Lower leg skin (tissue), 4 donors: ENCODE results near the gene MBOAT7. TPM values are rescaled to one million over a fixed set of nuclear protein-coding genes. Genes with fewer than 3 reads are reported as not detected.
"Not testable (repeated sequence)": the region's sequence is repeated elsewhere in the genome, so short reads cannot be mapped to it uniquely, and the experiment has no call there.

ENCODE experiments used
- DNase-seq, 2 donors: peaks; one replicate each; pipeline ENCODE4 v3.0.0-alpha.2; 2019; ENCODE audit warnings: low spot score in 2 of 2
- H3K4me3 ChIP-seq: fragments of 200-600 bp; sonication (generic); 2 replicates; pipeline ENCODE4 v1.5.1; 2017; ENCODE audit warnings: mild to moderate bottlenecking, low read depth; ENCODE audit not compliant: poor library complexity, severe bottlenecking
- CTCF ChIP-seq, 3 donors: fragments of 450-650 bp; IDR thresholded peaks; one replicate each; pipeline ENCODE4 v1.5.1; 2016; ENCODE audit warnings: antibody characterized with exemption in 3 of 3, mild to moderate bottlenecking in 3 of 3, moderate library complexity in 2 of 3
- POLR2A ChIP-seq, 2 donors: fragments of 450-650 bp; IDR thresholded peaks; one replicate each; pipeline ENCODE4 v1.6.1; 2016 to 2017; ENCODE audit warnings: antibody characterized with exemption in 2 of 2, mild to moderate bottlenecking in 1 of 2, moderate library complexity in 1 of 2
- WGBS, 2 donors: methylation state at CpG; one replicate each; pipeline ENCODE4 v1.1.5; 2018; 5-methylcytosine and 5-hydroxymethylcytosine counted together
- intact Hi-C: fragments of 100-400 bp; cut with DNase I; formaldehyde crosslinking; loops from one replicate; pipeline ENCODE4 v1.15.0; 2023; ENCODE audit warnings: low total_unique reads
- total RNA-seq, 4 donors: library from RNA; depleted of rRNA; stranded (reverse); fragments of >200 nt; gene quantifications; one replicate each; pipeline ENCODE4 v1.1.0, GENCODE V29; 2016

MBOAT7 gene
- 100 to 1,000 TPM in 1 of 4 donors, 10 to 100 TPM in 3; 57.4 to 117 (median 62.2) TPM for total RNA-seq

- TF ChIP-seq CTCF (IDR thresholded peaks at IDR 0.05), result no peak
- TF ChIP-seq POLR2A (IDR thresholded peaks at IDR 0.05), result no peak
- DNase-seq, result no peak
- 0 to 1% methylated on average over 23 to 28 of the region's 64 CpGs for WGBS, 2 donors
- peak within 1 kb of the TSS; percentile 74 for H3K4me3 ChIP-seq
- intact Hi-C loops, result no loop called here
Measured at GRCh38 chr19:54189145-54189734, at the start of gene MBOAT7. MBOAT7 (minus strand) TSS chr19:54189580; CDS start chr19:54188508, 1,072 bp downstream.

- WGBS, 2 donors, result 81 to 87% methylated on average over 5 of the region's 5 CpGs
Measured at GRCh38 chr19:54233941-54234340, 44.6 kb upstream of the MBOAT7 start.

GRCh38 chr19:54231077-54231931, 41.9 kb upstream of the MBOAT7 start:
- 19 to 20% methylated on average over 21 of the region's 21 CpGs for WGBS, 2 donors
- H3K4me3 ChIP-seq, result no peak overlapping the region
- TF ChIP-seq POLR2A (IDR thresholded peaks at IDR 0.05), result no peak
- TF ChIP-seq CTCF (IDR thresholded peaks at IDR 0.05), result peak in 1 of 3 donors; percentile 75
- DNase-seq, result peak; percentile 66 to 96
- intact Hi-C loops, result loop anchor here (5.0 kb wide), 1 partner anchor 64 kb away; no protein-coding TSS in a partner anchor

More at GRCh38 chr19:54233941-54234340, 44.6 kb upstream of the MBOAT7 start:
- no peak overlapping the region for H3K4me3 ChIP-seq
- no peak for DNase-seq
- intact Hi-C loops, result loop anchor here (5.0 kb wide), 1 partner anchor 67 kb away; no protein-coding TSS in a partner anchor
- no peak for TF ChIP-seq POLR2A (IDR thresholded peaks at IDR 0.05)
- TF ChIP-seq CTCF (IDR thresholded peaks at IDR 0.05), result no peak

- H3K4me3 ChIP-seq, result no peak overlapping the region
- peak in 1 of 2 donors; percentile 65 for DNase-seq
- TF ChIP-seq POLR2A (IDR thresholded peaks at IDR 0.05) (no peak), CTCF (IDR thresholded peaks at IDR 0.05) (no peak)
- intact Hi-C loops, result loop anchor here (5.0 kb wide), 1 partner anchor 63 kb away; no protein-coding TSS in a partner anchor
- 86 to 88% methylated on average over 7 of the region's 7 CpGs for WGBS, 2 donors
Measured at GRCh38 chr19:54230031-54230430, 40.7 kb upstream of the MBOAT7 start.

GRCh38 chr19:54229146-54229545, 39.8 kb upstream of the MBOAT7 start:
- peak in 1 of 2 donors; percentile 29 for DNase-seq
- intact Hi-C loops, result no loop called here
- 88 to 91% methylated on average over 8 of the region's 8 CpGs for WGBS, 2 donors
- H3K4me3 ChIP-seq, result no peak overlapping the region
- no peak for TF ChIP-seq CTCF (IDR thresholded peaks at IDR 0.05)
- no peak for TF ChIP-seq POLR2A (IDR thresholded peaks at IDR 0.05)

GRCh38 chr19:54224619-54225018, 35.2 kb upstream of the MBOAT7 start:
- H3K4me3 ChIP-seq, intact Hi-C loops: not testable (repeated sequence)
- peak in 1 of 2 donors; percentile 54 for DNase-seq
- WGBS, 2 donors, result 63 to 71% methylated on average over 9 to 10 of the region's 10 CpGs

GRCh38 chr19:54223937-54224281, 34.5 kb upstream of the MBOAT7 start:
- H3K4me3 ChIP-seq, intact Hi-C loops: not testable (repeated sequence)
- peak in 1 of 2 donors; percentile 46 for DNase-seq
- WGBS, 2 donors, result 42 to 56% methylated on average over 4 to 5 of the region's 5 CpGs

- DNase-seq, result peak in 1 of 2 donors; percentile 82
- 41% methylated on average over 14 of the region's 14 CpGs for WGBS, 2 donors
- intact Hi-C loops, H3K4me3 ChIP-seq: not testable (repeated sequence)
Measured at GRCh38 chr19:54223277-54223936, 34.0 kb upstream of the MBOAT7 start.
